ENCODE data around the gene RHOU. TPM values are rescaled to one million over a fixed set of nuclear protein-coding genes. Genes with fewer than 3 reads are reported as not detected.

RHOU gene
- total and polyA plus RNA-seq, 2 experiments from 2014 or later: 0.95 to 4.4 TPM

GRCh38 chr1:228791791-228792190 is 56.5 kb downstream of the RHOU start:
- H3K27ac Mint-ChIP-seq: no peak overlapping the region
- Histone ChIP-seq H3K9me2 (ENCODE audit: insufficient read depth) (0 out of 2 replicates have a peak, but pooled peaks cover 7% of the 10 kb centered on the region), H3K4me1 (ENCODE audit: insufficient read depth) (no peaks in the 10 kb centered on the region), H3K79me2 (replicated peaks; ENCODE audit: insufficient read depth) (no peaks in the 10 kb centered on the region), H3K4me3 (no peak overlapping the region), H2AFZ (no peak overlapping the region; the same call in 1 of the 2 replicates), H3K27me3 (ENCODE audit: insufficient read depth) (no peaks in the 10 kb centered on the region), H3K4me2 (no peak overlapping the region), H3K27ac (ENCODE audit: low read depth) (no peak overlapping the region), H3F3A (replicated peaks; ENCODE audit: low read depth) (no peaks in the 10 kb centered on the region), H3K36me3 (ENCODE audit: insufficient read depth) (no peaks in the 10 kb centered on the region), H4K20me1 (replicated peaks; ENCODE audit: insufficient read depth) (no peaks in the 10 kb centered on the region)
- H3K4me1 Mint-ChIP-seq: no peaks in the 10 kb centered on the region; the same call in 2 of the 3 replicates
- TF ChIP-seq EZH2 (IDR thresholded peaks at IDR 0.05; ENCODE audit: low read depth, unreplicated experiment) (no peak), STAT1 (IDR thresholded peaks at IDR 0.05; ENCODE audit: unreplicated experiment) (no peak), ZNF331 (CRISPR knock-in tag; IDR thresholded peaks at IDR 0.05; ENCODE audit: low read depth) (no peak), CREB1 (CRISPR knock-in tag; IDR thresholded peaks at IDR 0.05; ENCODE audit: low read depth) (no peak), REST (IDR thresholded peaks at IDR 0.05; ENCODE audit: unreplicated experiment) (no peak), POLR2AphosphoS5 (IDR thresholded peaks at IDR 0.05; ENCODE audit: low read depth) (no peak), ETS1 (IDR thresholded peaks at IDR 0.05) (no peak), EZH2phosphoT487 (IDR thresholded peaks at IDR 0.05; ENCODE audit: unreplicated experiment) (no peak), ZNF114 (CRISPR knock-in tag; IDR thresholded peaks at IDR 0.05) (no peak)
- TF ChIP-seq, protein P1, sequence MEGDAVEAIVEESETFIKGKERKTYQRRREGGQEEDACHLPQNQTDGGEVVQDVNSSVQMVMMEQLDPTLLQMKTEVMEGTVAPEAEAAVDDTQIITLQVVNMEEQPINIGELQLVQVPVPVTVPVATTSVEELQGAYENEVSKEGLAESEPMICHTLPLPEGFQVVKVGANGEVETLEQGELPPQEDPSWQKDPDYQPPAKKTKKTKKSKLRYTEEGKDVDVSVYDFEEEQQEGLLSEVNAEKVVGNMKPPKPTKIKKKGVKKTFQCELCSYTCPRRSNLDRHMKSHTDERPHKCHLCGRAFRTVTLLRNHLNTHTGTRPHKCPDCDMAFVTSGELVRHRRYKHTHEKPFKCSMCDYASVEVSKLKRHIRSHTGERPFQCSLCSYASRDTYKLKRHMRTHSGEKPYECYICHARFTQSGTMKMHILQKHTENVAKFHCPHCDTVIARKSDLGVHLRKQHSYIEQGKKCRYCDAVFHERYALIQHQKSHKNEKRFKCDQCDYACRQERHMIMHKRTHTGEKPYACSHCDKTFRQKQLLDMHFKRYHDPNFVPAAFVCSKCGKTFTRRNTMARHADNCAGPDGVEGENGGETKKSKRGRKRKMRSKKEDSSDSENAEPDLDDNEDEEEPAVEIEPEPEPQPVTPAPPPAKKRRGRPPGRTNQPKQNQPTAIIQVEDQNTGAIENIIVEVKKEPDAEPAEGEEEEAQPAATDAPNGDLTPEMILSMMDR (conservative IDR thresholded peaks at IDR 0.05; ENCODE audit: low read depth in 2 of 2): no peak
- H3K36me3 Mint-ChIP-seq (ENCODE audit: low read depth): no peaks in the 10 kb centered on the region
- no peak for DNase-seq (ENCODE audit: low spot score)
- H3K27me3 Mint-ChIP-seq (ENCODE audit: insufficient read depth, low read depth, poor library complexity): no peaks in the 10 kb centered on the region
- H3K4me3 Mint-ChIP-seq: no peak overlapping the region
- ATAC-seq: no peak
- no peaks in the 10 kb centered on the region for H3K9me3 Mint-ChIP-seq
